ENCODE measurements around the gene LPO.

LPO gene

GRCh38 chr17:58254803-58255202, 16.4 kb downstream of the LPO start:
- FAIRE-seq, result no peak

GRCh38 chr17:58262149-58262548, 23.8 kb downstream of the LPO start:
- DNase-seq (ENCODE audit: low spot score) (no peak), FAIRE-seq (no peak)

More at GRCh38 chr17:58254803-58255202, 16.4 kb downstream of the LPO start:
- no peak for DNase-seq (ENCODE audit: low spot score)

GRCh38 chr17:58263773-58264172, 25.4 kb downstream of the LPO start:
- DNase-seq (ENCODE audit: low spot score) (no peak), FAIRE-seq (no peak)

- DNase-seq (ENCODE audit: low spot score), result no peak
- FAIRE-seq, result no peak
Measured at GRCh38 chr17:58264407-58265103, 26.2 kb downstream of the LPO start.

GRCh38 chr17:58265271-58265670, 26.9 kb downstream of the LPO start:
- FAIRE-seq, result no peak
- DNase-seq (ENCODE audit: low spot score), result no peak

- FAIRE-seq (no peak), DNase-seq (ENCODE audit: low spot score) (no peak)
Measured at GRCh38 chr17:58265902-58266875, 27.8 kb downstream of the LPO start.

- no peak for FAIRE-seq
- no peak for DNase-seq (ENCODE audit: low spot score)
Measured at GRCh38 chr17:58267347-58268324, 29.3 kb downstream of the LPO start.

GRCh38 chr17:58268326-58268725, 29.9 kb downstream of the LPO start:
- no peak for FAIRE-seq
- no peak for DNase-seq (ENCODE audit: low spot score)

GRCh38 chr17:58268774-58269556, 30.6 kb downstream of the LPO start:
- FAIRE-seq, result no peak
- no peak for DNase-seq (ENCODE audit: low spot score)

GRCh38 chr17:58269557-58270291, 31.3 kb downstream of the LPO start:
- no peak for FAIRE-seq

GRCh38 chr17:58270476-58271215, 32.3 kb downstream of the LPO start:
- FAIRE-seq, result no peak
- no peak for DNase-seq (ENCODE audit: low spot score)

More at GRCh38 chr17:58269557-58270291, 31.3 kb downstream of the LPO start:
- no peak for DNase-seq (ENCODE audit: low spot score)

GRCh38 chr17:58271216-58271931, 33.0 kb downstream of the LPO start:
- DNase-seq (ENCODE audit: low spot score) (no peak), FAIRE-seq (no peak)

GRCh38 chr17:58272367-58273280, 34.2 kb downstream of the LPO start:
- DNase-seq (ENCODE audit: low spot score) (no peak), FAIRE-seq (no peak)

GRCh38 chr17:58273453-58274104, 35.2 kb downstream of the LPO start:
- DNase-seq (ENCODE audit: low spot score), result no peak
- no peak for FAIRE-seq

- FAIRE-seq, result no peak
- DNase-seq (ENCODE audit: low spot score), result no peak
Measured at GRCh38 chr17:58275417-58275816, 37.0 kb downstream of the LPO start.

- FAIRE-seq (no peak), DNase-seq (ENCODE audit: low spot score) (no peak)
Measured at GRCh38 chr17:58276423-58276822, 38.0 kb downstream of the LPO start.

Data from RCC 7860 (cell line).